Subcutaneous abdominal adipose tissue (tissue), 5 donors: ENCODE measurements around the gene SH3RF3.

ENCODE experiments used
- H3K27ac ChIP-seq: one replicate; pipeline ENCODE4 v1.7.0; 2013; ENCODE audit warnings: low read depth, mild to moderate bottlenecking, inconsistent platforms, low read length, moderate library complexity
- H3K27me3 ChIP-seq, 5 donors: one replicate each; pipeline ENCODE4 v1.7.0; 2013; ENCODE audit warnings: low read length in 5 of 5, inconsistent platforms in 1 of 5; ENCODE audit not compliant: control insufficient read depth in 5 of 5, insufficient read depth in 4 of 5
- H3K36me3 ChIP-seq, 5 donors: one replicate each; pipeline ENCODE4 v1.7.0; 2013; ENCODE audit warnings: low read length in 5 of 5; ENCODE audit not compliant: control insufficient read depth in 5 of 5, insufficient read depth in 5 of 5
- H3K4me1 ChIP-seq, 5 donors: one replicate each; pipeline ENCODE4 v1.7.0; 2013; ENCODE audit warnings: low read length in 5 of 5, mild to moderate bottlenecking in 3 of 5, moderate library complexity in 1 of 5; ENCODE audit not compliant: control insufficient read depth in 5 of 5, insufficient read depth in 5 of 5
- H3K4me3 ChIP-seq, 5 donors: one replicate each; pipeline ENCODE4 v1.7.0; 2013; ENCODE audit warnings: low read length in 5 of 5, low read depth in 1 of 5
- H3K9ac ChIP-seq, 5 donors: one replicate each; pipeline ENCODE4 v1.7.0; 2013; ENCODE audit warnings: low read length in 5 of 5, mild to moderate bottlenecking in 4 of 5, moderate library complexity in 3 of 5
- H3K9me3 ChIP-seq, 5 donors: one replicate each; pipeline ENCODE4 v1.7.0; 2013; ENCODE audit warnings: low read length in 5 of 5; ENCODE audit not compliant: control insufficient read depth in 5 of 5
- donor health status: healthy.
- donor health status: healthy.
- donor health status: healthy.
- donor health status: healthy.
- donor health status: healthy.

Gene SH3RF3

DNA sequence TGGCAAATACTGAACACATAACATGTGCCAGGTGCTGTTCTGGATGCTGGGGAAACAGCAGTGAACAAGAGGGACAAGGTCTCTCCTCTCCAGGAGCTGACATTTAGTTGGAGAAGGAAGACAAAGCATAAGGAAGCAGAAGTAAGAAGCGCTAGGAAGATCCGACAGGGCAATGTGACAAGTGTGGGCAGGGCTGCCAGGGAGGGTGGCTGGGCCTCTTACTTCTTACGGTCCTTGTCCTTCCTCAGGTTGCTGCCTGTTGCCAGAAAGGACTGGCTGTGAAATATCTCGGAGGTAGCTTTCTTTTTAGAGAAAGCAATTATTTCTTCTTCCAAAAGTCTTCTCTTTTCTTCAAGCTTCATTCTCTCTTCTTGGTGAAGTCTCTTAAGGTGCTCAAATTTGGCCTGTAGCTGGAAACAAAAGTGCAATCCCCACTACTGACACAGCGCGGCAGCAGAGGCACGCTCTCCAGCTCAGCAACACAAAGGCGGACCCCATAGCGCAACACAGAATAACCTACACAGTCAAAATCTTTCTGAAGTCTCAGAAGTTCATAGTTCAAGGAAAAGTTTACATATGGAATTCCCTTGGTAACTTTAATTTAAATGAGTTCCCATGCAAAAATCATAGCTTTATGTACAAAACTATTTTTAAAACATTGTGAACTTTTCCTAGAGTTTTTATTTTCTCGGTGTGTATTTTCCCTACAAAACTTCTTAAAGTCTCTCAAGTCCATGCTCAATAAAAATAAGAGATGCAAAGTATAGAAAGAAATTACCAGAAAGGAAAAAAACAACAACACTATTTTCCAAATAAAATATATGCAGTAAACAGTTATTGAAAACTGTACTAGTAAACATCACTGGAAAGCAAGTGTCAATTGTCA is 417.1 kb downstream of the SH3RF3 start:
- Histone ChIP-seq H3K4me3 (no peak overlapping the region), H3K9me3 (no peaks in the 10 kb centered on the region), H3K27ac (no peak overlapping the region), H3K4me1 (no peaks in the 10 kb centered on the region), H3K36me3 (peaks cover 0 to 14% (median 10%) of the 10 kb centered on the region in 5 donors), H3K27me3 (no peaks in the 10 kb centered on the region), H3K9ac (no peak overlapping the region)

DNA sequence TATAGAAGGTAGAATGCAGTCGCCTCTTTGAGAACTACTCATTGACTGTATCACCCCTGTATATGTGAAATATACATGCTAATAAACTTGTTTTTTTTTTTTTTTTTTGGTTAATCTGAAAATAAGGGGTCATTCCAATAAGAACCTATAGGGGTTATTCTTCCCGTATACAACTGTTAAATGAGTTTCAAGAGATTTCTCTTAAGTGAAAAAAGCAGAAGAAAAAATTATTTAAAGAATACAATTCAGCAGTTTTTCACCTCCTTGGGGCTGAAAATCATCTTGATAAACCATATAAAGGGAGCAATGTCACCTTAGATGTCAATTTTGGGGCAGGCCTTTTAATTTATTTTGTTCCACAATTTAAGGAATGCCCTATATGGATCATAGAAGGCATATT is 418.3 kb downstream of the SH3RF3 start:
- no peaks in the 10 kb centered on the region for H3K4me1 ChIP-seq
- H3K9me3 ChIP-seq: no peaks in the 10 kb centered on the region
- H3K27ac ChIP-seq: no peak overlapping the region
- H3K27me3 ChIP-seq: no peaks in the 10 kb centered on the region
- no peak overlapping the region for H3K9ac ChIP-seq
- H3K4me3 ChIP-seq: no peak overlapping the region
- peaks cover 0 to 14% (median 5%) of the 10 kb centered on the region in 5 donors for H3K36me3 ChIP-seq

DNA sequence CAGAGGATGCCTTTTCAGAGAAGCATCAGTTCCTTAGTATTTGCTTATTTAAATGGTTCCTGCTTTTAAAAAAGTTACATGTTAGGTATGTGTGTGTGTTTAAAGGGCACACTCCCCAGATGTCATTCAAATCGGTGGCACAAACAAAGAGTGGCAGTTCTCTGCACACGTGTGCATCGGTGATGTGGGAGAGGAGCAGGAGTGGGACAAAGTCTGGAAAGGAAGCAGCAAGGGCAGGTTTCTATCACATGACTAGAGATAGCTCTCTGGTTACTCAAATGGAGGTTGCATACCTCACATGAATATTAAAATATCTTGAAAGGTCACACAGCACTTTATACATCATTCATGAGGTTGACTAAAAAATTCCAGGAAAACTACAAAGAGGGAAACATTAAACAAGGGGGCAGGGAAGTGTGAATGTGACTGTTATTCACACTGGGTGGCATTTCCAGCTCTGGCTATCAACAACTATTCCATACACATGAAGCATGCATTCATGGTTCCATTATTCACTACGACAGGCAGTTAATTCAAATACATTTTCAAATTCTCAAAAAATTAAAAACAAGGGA is 420.1 kb downstream of the SH3RF3 start:
- Histone ChIP-seq H3K27me3 (no peaks in the 10 kb centered on the region), H3K36me3 (peaks cover 4 to 21% (median 13%) of the 10 kb centered on the region in 5 donors), H3K9me3 (no peaks in the 10 kb centered on the region), H3K4me1 (no peaks in the 10 kb centered on the region), H3K9ac (no peak overlapping the region), H3K27ac (no peak overlapping the region), H3K4me3 (no peak overlapping the region)
